Gastrocnemius medialis (tissue), 4 donors: ENCODE results near the gene KCTD10. TPM values are rescaled to one million over a fixed set of nuclear protein-coding genes. Genes with fewer than 3 reads are reported as not detected.
"Not testable (repeated sequence)": the region's sequence is repeated elsewhere in the genome, so short reads cannot be mapped to it uniquely, and the experiment has no call there.

ENCODE experiments used
- ATAC-seq, 2 donors: fragments of 150-250 bp; one replicate each; pipeline ENCODE4 v1.9.1; 2016
- DNase-seq, 2 donors: peaks; one replicate each; pipeline ENCODE4 v3.0.0-alpha.2; 2019
- H3K27ac ChIP-seq, 4 donors: fragments of 200-600 bp; sonication (generic); 1 replicate in 1 of 4; 2 replicates in 3 of 4; pipeline ENCODE4 v1.5.1; 2016 to 2018; ENCODE audit warnings: mild to moderate bottlenecking in 2 of 4, moderate library complexity in 1 of 4
- H3K27me3 ChIP-seq, 3 donors: fragments of 200-600 bp; sonication (generic) in 2 of 3; 1 replicate in 1 of 3; 2 replicates in 2 of 3; pipeline versions ENCODE4 v1.5.1 to v1.6.0; 2016 to 2019; ENCODE audit warnings: mild to moderate bottlenecking in 1 of 3, moderate library complexity in 1 of 3
- H3K36me3 ChIP-seq, 2 donors: fragments of 200-600 bp; sonication (generic) in 1 of 2; one replicate each; pipeline ENCODE4 v1.5.1; 2017 to 2018
- H3K4me1 ChIP-seq, 2 donors: fragments of 200-600 bp; sonication (generic) in 1 of 2; one replicate each; pipeline ENCODE4 v1.5.1; 2016 to 2017; ENCODE audit warnings: mild to moderate bottlenecking in 2 of 2
- H3K4me3 ChIP-seq, 4 donors: fragments of 200-600 bp; sonication (generic) in 3 of 4; 1 replicate in 1 of 4; 2 replicates in 3 of 4; pipeline ENCODE4 v1.5.1; 2016 to 2019; ENCODE audit warnings: mild to moderate bottlenecking in 2 of 4
- H3K9me3 ChIP-seq, 3 donors: fragments of 200-600 bp; sonication (generic) in 2 of 3; 1 replicate in 1 of 3; 2 replicates in 2 of 3; pipeline ENCODE4 v1.5.1; 2016 to 2019
- POLR2A ChIP-seq, 2 donors: fragments of 450-650 bp; IDR thresholded peaks; one replicate each; pipeline ENCODE4 v1.6.1; 2017; ENCODE audit warnings: antibody characterized with exemption in 2 of 2, mild to moderate bottlenecking in 2 of 2, moderate library complexity in 2 of 2
- in situ Hi-C, 4 donors: fragments of 200-750 bp; cut with MboI; loops; one replicate each; pipeline versions ENCODE4 v1.15.0 to v1.8.0; 2017; ENCODE audit warnings: low sequenced_read_pairs in 4 of 4
- intact Hi-C: fragments of 100-400 bp; cut with DNase I; formaldehyde crosslinking; loops from one replicate; pipeline ENCODE4 v1.15.1; 2023; ENCODE audit warnings: low total_unique reads
- total RNA-seq, 4 donors: library from RNA; depleted of rRNA; stranded (reverse); fragments of >200 nt; gene quantifications; one replicate each; pipeline versions ENCODE4 v1.1.0 to v1.2.3, GENCODE V29; 2016
- TF ChIP-seq, protein P1 (sequence below), 5 experiments: fragments of 450-650 bp in 3 of 5; fragments of 200-600 bp in 2 of 5; sonication (generic) in 2 of 5; IDR thresholded peaks in 4 of 5; conservative IDR thresholded peaks in 1 of 5; 1 replicate in 4 of 5; 2 replicates in 1 of 5; pipeline ENCODE4 v1.5.1; 2016 to 2019; ENCODE audit warnings: antibody characterized with exemption in 5 of 5, mild to moderate bottlenecking in 3 of 5, moderate library complexity in 3 of 5

Gene KCTD10
- total RNA-seq, 4 donors from 2014 or later = 7.5 to 14.8 (median 10.6) TPM

DNA sequence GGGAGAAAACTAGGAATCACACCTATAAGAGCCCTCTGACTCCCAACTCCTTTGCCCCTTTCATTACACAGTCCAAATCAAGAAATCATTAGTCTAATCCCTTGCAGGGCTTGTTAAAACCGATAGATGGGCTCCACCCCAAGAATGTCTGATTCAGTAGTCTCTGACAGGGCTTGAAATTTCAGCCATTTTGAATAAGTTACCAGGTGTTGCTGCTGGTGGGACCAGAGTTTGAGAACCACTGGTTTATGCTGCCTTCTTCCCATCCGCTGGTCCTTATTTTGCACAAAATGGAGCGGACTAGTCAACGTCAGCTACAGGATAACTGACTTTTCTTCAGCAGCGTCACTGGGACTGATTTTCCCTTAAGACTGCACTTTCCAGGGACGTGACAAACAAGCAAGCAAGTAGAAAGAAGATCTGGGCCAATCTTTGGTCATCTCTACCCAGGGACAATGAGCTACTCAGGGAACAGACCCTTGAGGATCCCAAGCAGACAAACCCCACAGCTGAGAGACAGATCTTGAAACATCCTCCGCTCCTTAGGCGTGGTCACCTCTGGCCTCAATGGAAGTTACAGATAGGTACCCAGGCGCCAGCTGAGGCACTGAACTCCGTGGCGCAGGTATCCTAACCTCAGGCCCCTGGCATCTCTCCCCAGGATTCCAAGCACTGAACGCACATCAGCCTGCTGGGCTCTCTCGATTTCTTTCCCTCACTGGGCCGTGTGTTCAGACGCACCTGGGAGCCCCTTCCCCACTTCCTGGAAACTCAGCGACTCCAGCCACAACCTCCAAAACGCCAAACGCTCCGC, 900 bp downstream of the KCTD10 start:
- peaks cover 26 to 33% of the 10 kb centered on the region in 2 donors for H3K4me1 ChIP-seq
- intact Hi-C loops = loop anchor here (2.0 kb wide), 1 partner anchor 43 kb away; no protein-coding TSS in a partner anchor
- H3K4me3 ChIP-seq = peak overlapping the region; percentile 70 to 96 (median 87)
- H3K27me3 ChIP-seq = no peaks in the 10 kb centered on the region
- no peaks in the 10 kb centered on the region for H3K9me3 ChIP-seq
- in situ Hi-C loops = loop anchor here in 2 of 4 donors (5.0 to 10.0 kb wide), 2 partner anchors 44 to 51 kb away; no protein-coding TSS in a partner anchor
- DNase-seq (no peak), ATAC-seq (no peak)
- H3K27ac ChIP-seq = peak overlapping the region; percentile 97 to 99 (median 98)
- TF ChIP-seq POLR2A (IDR thresholded peaks at IDR 0.05) = no peak
- TF ChIP-seq, protein P1, sequence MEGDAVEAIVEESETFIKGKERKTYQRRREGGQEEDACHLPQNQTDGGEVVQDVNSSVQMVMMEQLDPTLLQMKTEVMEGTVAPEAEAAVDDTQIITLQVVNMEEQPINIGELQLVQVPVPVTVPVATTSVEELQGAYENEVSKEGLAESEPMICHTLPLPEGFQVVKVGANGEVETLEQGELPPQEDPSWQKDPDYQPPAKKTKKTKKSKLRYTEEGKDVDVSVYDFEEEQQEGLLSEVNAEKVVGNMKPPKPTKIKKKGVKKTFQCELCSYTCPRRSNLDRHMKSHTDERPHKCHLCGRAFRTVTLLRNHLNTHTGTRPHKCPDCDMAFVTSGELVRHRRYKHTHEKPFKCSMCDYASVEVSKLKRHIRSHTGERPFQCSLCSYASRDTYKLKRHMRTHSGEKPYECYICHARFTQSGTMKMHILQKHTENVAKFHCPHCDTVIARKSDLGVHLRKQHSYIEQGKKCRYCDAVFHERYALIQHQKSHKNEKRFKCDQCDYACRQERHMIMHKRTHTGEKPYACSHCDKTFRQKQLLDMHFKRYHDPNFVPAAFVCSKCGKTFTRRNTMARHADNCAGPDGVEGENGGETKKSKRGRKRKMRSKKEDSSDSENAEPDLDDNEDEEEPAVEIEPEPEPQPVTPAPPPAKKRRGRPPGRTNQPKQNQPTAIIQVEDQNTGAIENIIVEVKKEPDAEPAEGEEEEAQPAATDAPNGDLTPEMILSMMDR (IDR thresholded peaks at IDR 0.05 in 4 of 5, conservative IDR thresholded peaks at IDR 0.05 in 1 of 5) = no peak
- H3K36me3 ChIP-seq = peaks cover 0 to 3% of the 10 kb centered on the region in 2 donors

DNA sequence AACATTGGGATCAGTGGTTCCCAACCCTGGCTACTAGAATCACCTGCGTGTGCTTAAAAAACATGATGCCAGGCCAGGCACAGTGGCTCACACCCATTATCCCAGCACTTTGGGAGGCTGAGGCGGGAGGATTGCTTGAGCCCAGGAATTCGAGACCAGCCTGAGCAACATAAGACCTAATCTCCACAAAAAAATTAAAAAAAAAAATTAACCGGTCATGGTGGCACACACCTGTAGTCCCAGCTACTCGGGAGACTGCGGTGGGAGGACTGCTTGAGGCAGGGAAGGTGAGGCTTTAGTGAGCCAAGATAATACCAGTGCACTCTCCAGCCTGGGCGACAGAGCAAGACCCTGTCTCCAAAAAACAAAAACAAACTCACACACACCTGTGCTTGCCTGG, 2.0 kb downstream of the KCTD10 start:
- DNase-seq (no peak), ATAC-seq (no peak)
- H3K9me3 ChIP-seq = no peaks in the 10 kb centered on the region
- peaks cover 0 to 5% of the 10 kb centered on the region in 2 donors for H3K36me3 ChIP-seq
- no peaks in the 10 kb centered on the region for H3K27me3 ChIP-seq
- TF ChIP-seq POLR2A (IDR thresholded peaks at IDR 0.05) = no peak
- TF ChIP-seq, protein P1 (IDR thresholded peaks at IDR 0.05 in 4 of 5, conservative IDR thresholded peaks at IDR 0.05 in 1 of 5) = no peak
- H3K4me3 ChIP-seq = no peak overlapping the region
- intact Hi-C loops (no loop called here), in situ Hi-C loops (loop anchor here in 2 of 4 donors (5.0 to 10.0 kb wide), 2 partner anchors 43 to 50 kb away; no protein-coding TSS in a partner anchor)
- no peak overlapping the region for H3K27ac ChIP-seq
- H3K4me1 ChIP-seq = peaks cover 29 to 33% of the 10 kb centered on the region in 2 donors

DNA sequence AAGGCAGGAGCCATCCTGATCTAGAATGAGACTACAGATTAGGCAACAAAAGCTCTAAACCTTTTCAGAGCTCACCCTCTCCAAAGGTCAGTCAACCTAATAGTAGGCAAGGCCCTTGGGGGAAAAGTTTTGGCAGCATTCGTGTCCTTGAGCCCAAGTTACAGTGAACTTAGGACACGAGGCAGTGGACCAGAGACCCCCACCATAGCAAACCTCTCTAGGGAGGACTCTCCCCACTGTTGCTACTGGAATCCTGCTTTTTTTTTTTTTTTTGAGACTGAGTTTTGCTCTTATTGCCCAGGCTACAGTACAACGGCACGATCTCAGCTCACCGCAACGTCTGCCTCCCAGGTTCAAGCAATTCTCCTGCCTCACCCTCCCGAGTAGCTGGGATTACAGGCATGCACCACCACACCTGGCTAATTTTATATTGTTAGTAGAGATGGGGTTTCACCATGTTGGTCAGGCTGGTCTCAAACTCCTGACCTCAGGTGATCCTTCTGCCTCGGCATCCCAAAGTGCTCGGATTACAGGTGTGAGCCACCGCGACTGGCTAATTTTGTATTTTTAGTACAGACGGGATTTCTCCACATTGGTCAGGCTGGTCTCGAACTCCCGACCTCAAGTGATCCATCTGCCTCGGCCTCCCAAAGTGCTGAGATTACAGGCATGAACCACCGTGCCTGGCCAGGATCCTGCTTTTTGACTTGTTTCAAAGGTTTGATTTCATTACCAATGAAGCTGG, 3.4 kb downstream of the KCTD10 start:
- ATAC-seq, H3K27ac ChIP-seq, DNase-seq, H3K4me3 ChIP-seq, H3K27me3 ChIP-seq, H3K9me3 ChIP-seq, intact Hi-C loops: not testable (repeated sequence)
- in situ Hi-C loops = loop anchor here in 1 of 4 donors (10.0 kb wide), 1 partner anchor 49 kb away; no protein-coding TSS in a partner anchor
- Histone ChIP-seq H3K36me3 (peaks cover 0 to 13% of the 10 kb centered on the region in 2 donors), H3K4me1 (peaks cover 20 to 26% of the 10 kb centered on the region in 2 donors)

DNA sequence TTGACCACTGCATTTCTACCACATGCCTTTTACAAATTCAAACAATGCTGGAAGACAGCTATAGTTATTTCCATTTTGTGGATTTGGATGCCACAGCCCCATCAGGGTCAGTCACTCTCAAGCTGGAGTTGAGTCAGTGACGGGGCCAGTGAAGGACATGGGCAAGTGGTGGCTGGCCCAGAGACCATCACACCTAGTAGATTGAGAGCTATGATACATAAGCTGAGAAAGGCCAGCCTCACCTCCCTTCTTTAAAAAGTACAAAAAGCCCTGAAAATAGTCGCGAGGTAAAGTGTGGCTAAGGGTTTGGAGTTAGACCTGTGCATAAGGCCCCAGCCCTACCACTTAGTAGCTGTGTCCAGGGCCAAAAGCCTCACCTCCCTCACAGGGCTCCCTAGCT, 4.1 kb downstream of the KCTD10 start:
- intact Hi-C loops (no loop called here), in situ Hi-C loops (loop anchor here in 1 of 4 donors (10.0 kb wide), 1 partner anchor 48 kb away; no protein-coding TSS in a partner anchor)
- ATAC-seq = no peak
- H3K4me1 ChIP-seq = peaks cover 18 to 23% of the 10 kb centered on the region in 2 donors
- no peak overlapping the region for H3K4me3 ChIP-seq
- no peak overlapping the region for H3K27ac ChIP-seq
- peaks cover 0 to 17% of the 10 kb centered on the region in 2 donors for H3K36me3 ChIP-seq
- DNase-seq = no peak
- no peak for TF ChIP-seq POLR2A (IDR thresholded peaks at IDR 0.05)
- TF ChIP-seq, protein P1 (IDR thresholded peaks at IDR 0.05 in 4 of 5, conservative IDR thresholded peaks at IDR 0.05 in 1 of 5) = no peak
- no peaks in the 10 kb centered on the region for H3K9me3 ChIP-seq
- no peaks in the 10 kb centered on the region for H3K27me3 ChIP-seq

DNA sequence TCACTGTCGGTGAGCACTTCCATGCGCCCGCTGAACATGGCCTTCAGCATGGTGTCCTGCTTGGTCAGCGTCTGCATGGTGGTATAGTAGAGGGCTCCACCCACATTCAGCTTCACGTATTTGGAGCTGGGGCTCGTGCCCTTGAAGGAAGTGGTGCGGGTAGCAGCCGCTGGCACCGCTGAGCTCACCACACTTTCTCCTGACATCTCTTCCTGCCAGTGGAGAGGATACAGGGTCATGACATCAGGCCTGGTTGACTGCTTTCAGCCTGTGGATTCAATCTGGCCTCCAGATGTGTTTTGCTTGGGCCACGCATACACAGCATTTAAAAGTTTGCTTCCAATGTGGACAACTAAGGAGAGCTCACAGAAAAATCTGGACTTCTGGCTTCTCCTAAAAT, 7.6 kb downstream of the KCTD10 start:
- DNase-seq (no peak), ATAC-seq (no peak)
- Histone ChIP-seq H3K27me3 (no peaks in the 10 kb centered on the region), H3K4me1 (peaks cover 16 to 31% of the 10 kb centered on the region in 2 donors), H3K9me3 (no peaks in the 10 kb centered on the region), H3K4me3 (no peak overlapping the region), H3K36me3 (peaks cover 0 to 31% of the 10 kb centered on the region in 2 donors), H3K27ac (no peak overlapping the region)
- TF ChIP-seq, protein P1 (IDR thresholded peaks at IDR 0.05 in 4 of 5, conservative IDR thresholded peaks at IDR 0.05 in 1 of 5) = no peak
- TF ChIP-seq POLR2A (IDR thresholded peaks at IDR 0.05) = no peak
- in situ Hi-C loops (no loop called here), intact Hi-C loops (no loop called here)
